ENCODE data around the gene MCL1. TPM values are rescaled to one million over a fixed set of nuclear protein-coding genes. Genes with fewer than 3 reads are reported as not detected.

Gene MCL1
- total and polyA plus RNA-seq, 10 of the 15 experiments (the other 5 are each of a cell fraction or from before 2014, with no cell fraction given): 18.1 to 148 (median 86.4) TPM

GRCh38 chr1:150578272-150579109 lies 919 bp downstream of the MCL1 start (continued):
- TF ChIP-seq PRDM15 (CRISPR knock-in tag; IDR thresholded peaks at IDR 0.05) (no peak), NR2C2 (IDR thresholded peaks at IDR 0.05; ENCODE audit: borderline replicate concordance, control insufficient read depth, insufficient read length, low read depth) (no peak), BHLHE40 (IDR thresholded peaks at IDR 0.05; ENCODE audit: borderline replicate concordance in 1 of 2, low read depth in 2 of 2, low read length in 1 of 2) (peak in 1 of 2 experiments; percentile 22; a peak in 1 of 4 replicates), YBX1 (IDR thresholded peaks at IDR 0.05) (no peak), BACH1 (IDR thresholded peaks at IDR 0.05; ENCODE audit: borderline replicate concordance) (no peak), LARP7 (IDR thresholded peaks at IDR 0.05) (peak; percentile 14; the same call in 1 of the 2 replicates), RAD21 (IDR thresholded peaks at IDR 0.05; ENCODE audit: insufficient read depth, low read depth, low read length) (no peak), CHD4 (IDR thresholded peaks at IDR 0.05) (no peak), ZBED1 (IDR thresholded peaks at IDR 0.05; ENCODE audit: borderline replicate concordance) (no peak)
